ENCODE measurements around the gene TACR1. TPM values are rescaled to one million over a fixed set of nuclear protein-coding genes. Genes with fewer than 3 reads are reported as not detected.

Gene TACR1
- total RNA-seq, 1 experiment from 2014 or later = not detected

- CTCF ChIA-PET = no interaction called here
- H3K4me3 ChIP-seq (ENCODE audit: low read depth, low read length, poor library complexity, severe bottlenecking) = no peak overlapping the region
- no peak overlapping the region for H3K27ac ChIP-seq (ENCODE audit: low read depth, low read length, poor library complexity, severe bottlenecking)
- TF ChIP-seq CTCF (conservative IDR thresholded peaks at IDR 0.05; ENCODE audit: low read depth, low read length) = no peak
- no peak for TF ChIP-seq EZH2 (IDR thresholded peaks at IDR 0.05; ENCODE audit: borderline replicate concordance, low read depth, low read length, poor library complexity, severe bottlenecking)
- no peaks in the 10 kb centered on the region for H3K9me3 ChIP-seq (ENCODE audit: low read depth, low read length, poor library complexity, severe bottlenecking)
- POLR2A ChIA-PET (ENCODE audit: low non-redundant PET) = no interaction called here
- no peaks in the 10 kb centered on the region for H3K4me1 ChIP-seq (ENCODE audit: insufficient read depth, low read length, poor library complexity, severe bottlenecking)
- DNase-seq (ENCODE audit: low spot score) = no peak
- intact Hi-C loops (cut with micrococcal nuclease; ENCODE audit: unreplicated experiment) = no loop called here
- BruUV-seq (replicated peaks) = no TSS peak
- H3K27me3 ChIP-seq (replicated peaks; ENCODE audit: insufficient read depth, low read depth, low read length, poor library complexity) = no peaks in the 10 kb centered on the region
- H3K36me3 ChIP-seq (ENCODE audit: insufficient read depth, low read length, poor library complexity, severe bottlenecking) = no peaks in the 10 kb centered on the region
These were observed 9.4 kb upstream of the TACR1 start for GRCh38 chr2:75208738-75209137.

DNA sequence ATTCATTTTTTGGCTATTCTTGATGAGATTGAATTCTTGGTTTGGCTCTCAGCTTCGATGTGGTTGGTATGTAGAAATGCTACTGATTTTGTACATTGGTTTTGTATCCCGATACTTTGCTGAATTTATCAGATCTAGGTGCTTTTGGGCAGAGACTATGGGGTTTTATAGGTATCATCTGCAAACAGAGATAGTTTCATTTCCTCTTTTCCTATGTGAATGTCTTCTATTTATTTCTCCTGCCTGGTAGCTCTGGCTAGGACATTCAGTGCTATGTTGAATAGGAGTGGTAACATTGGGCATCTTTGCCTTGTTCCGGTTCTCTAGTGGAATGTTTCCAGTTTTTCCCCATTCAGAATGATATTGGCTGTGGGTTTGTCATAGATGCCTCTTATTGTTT is 5.5 kb upstream of the TACR1 start:
- H3K4me1 ChIP-seq (ENCODE audit: insufficient read depth, low read length, poor library complexity, severe bottlenecking) = peaks cover 9% of the 10 kb centered on the region
- intact Hi-C loops (cut with micrococcal nuclease; ENCODE audit: unreplicated experiment) = no loop called here
- H3K9me3 ChIP-seq (ENCODE audit: low read depth, low read length, poor library complexity, severe bottlenecking) = no peaks in the 10 kb centered on the region
- DNase-seq (ENCODE audit: low spot score) = no peak
- H3K27me3 ChIP-seq (replicated peaks; ENCODE audit: insufficient read depth, low read depth, low read length, poor library complexity) = peaks cover 26% of the 10 kb centered on the region
- BruUV-seq (replicated peaks) = no TSS peak
- H3K4me3 ChIP-seq (ENCODE audit: low read depth, low read length, poor library complexity, severe bottlenecking) = no peak overlapping the region
- no peaks in the 10 kb centered on the region for H3K36me3 ChIP-seq (ENCODE audit: insufficient read depth, low read length, poor library complexity, severe bottlenecking)
- no peak for TF ChIP-seq EZH2 (IDR thresholded peaks at IDR 0.05; ENCODE audit: borderline replicate concordance, low read depth, low read length, poor library complexity, severe bottlenecking)
- TF ChIP-seq CTCF (conservative IDR thresholded peaks at IDR 0.05; ENCODE audit: low read depth, low read length) = no peak
- ChIA-PET CTCF (no interaction called here), POLR2A (ENCODE audit: low non-redundant PET) (no interaction called here)
- no peak overlapping the region for H3K27ac ChIP-seq (ENCODE audit: low read depth, low read length, poor library complexity, severe bottlenecking)

DNA sequence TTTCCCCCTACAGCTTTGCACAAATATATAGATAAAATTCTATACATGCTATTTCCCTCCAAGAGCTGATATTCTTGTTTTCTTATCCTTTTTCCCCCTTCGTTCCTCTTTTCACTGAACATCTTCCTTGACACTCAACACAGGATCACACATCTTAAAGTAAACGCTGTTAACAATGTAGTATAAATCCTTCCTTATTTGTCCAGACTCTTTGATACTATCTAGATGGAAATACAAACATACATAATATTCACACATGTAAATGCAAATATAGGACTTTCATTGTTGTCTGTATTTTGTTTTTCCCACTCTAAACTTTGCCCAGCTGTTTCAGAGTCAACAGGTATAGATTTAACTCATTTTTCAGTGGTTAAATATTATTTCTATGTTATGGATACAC is 3.0 kb upstream of the TACR1 start:
- no TSS peak for BruUV-seq (replicated peaks)
- intact Hi-C loops (cut with micrococcal nuclease; ENCODE audit: unreplicated experiment) = no loop called here
- Histone ChIP-seq H3K27ac (ENCODE audit: low read depth, low read length, poor library complexity, severe bottlenecking) (no peak overlapping the region), H3K4me3 (ENCODE audit: low read depth, low read length, poor library complexity, severe bottlenecking) (no peak overlapping the region), H3K9me3 (ENCODE audit: low read depth, low read length, poor library complexity, severe bottlenecking) (no peaks in the 10 kb centered on the region), H3K4me1 (ENCODE audit: insufficient read depth, low read length, poor library complexity, severe bottlenecking) (peaks cover 15% of the 10 kb centered on the region), H3K27me3 (replicated peaks; ENCODE audit: insufficient read depth, low read depth, low read length, poor library complexity) (peaks cover 50% of the 10 kb centered on the region), H3K36me3 (ENCODE audit: insufficient read depth, low read length, poor library complexity, severe bottlenecking) (no peaks in the 10 kb centered on the region)
- DNase-seq (ENCODE audit: low spot score) = no peak
- CTCF ChIA-PET = no interaction called here
- TF ChIP-seq CTCF (conservative IDR thresholded peaks at IDR 0.05; ENCODE audit: low read depth, low read length) (no peak), EZH2 (IDR thresholded peaks at IDR 0.05; ENCODE audit: borderline replicate concordance, low read depth, low read length, poor library complexity, severe bottlenecking) (no peak)
- POLR2A ChIA-PET (ENCODE audit: low non-redundant PET) = no interaction called here

Measured in A673 (cell line).